Right cardiac atrium (tissue), 5 donors: ENCODE data around the gene CAMK2G. TPM values are rescaled to one million over a fixed set of nuclear protein-coding genes. Genes with fewer than 3 reads are reported as not detected.

Experiments used
- ATAC-seq, 2 donors: fragments of 200-7000 bp; cut with Tn5 transposase; one replicate each; pipeline versions ENCODE4 v1.8.0 to v1.9.1; 2020; ENCODE audit warnings: moderate library complexity in 2 of 2, mild to moderate bottlenecking in 1 of 2
- DNase-seq, 3 donors: peaks; one replicate each; pipeline ENCODE4 v3.0.0-alpha.2; 2020
- H3K27ac ChIP-seq: one replicate; pipeline ENCODE4 v1.5.1; 2013; ENCODE audit warnings: mild to moderate bottlenecking, low read length, control low read depth, moderate library complexity
- H3K27me3 ChIP-seq: one replicate; pipeline ENCODE4 v1.6.1; 2013; ENCODE audit not compliant: control insufficient read depth, insufficient read depth
- H3K4me1 ChIP-seq: one replicate; pipeline ENCODE4 v1.6.1; 2013; ENCODE audit warnings: low read length; ENCODE audit not compliant: control insufficient read depth, insufficient read depth
- H3K4me3 ChIP-seq: one replicate; pipeline ENCODE4 v1.5.1; 2013; ENCODE audit warnings: low read length, control low read depth
- H3K9me3 ChIP-seq: one replicate; pipeline ENCODE4 v1.6.1; 2013; ENCODE audit warnings: low read length; ENCODE audit not compliant: control insufficient read depth
- WGBS: extraction: QIAGEN DNeasy Blood & Tissue Kit; methylation state at CpG from one replicate; pipeline ENCODE4 v1.1.7; 2013; 5-methylcytosine and 5-hydroxymethylcytosine counted together
- intact Hi-C, 4 donors: fragments of 100-400 bp; cut with DNase I; formaldehyde crosslinking; loops; one replicate each; pipeline versions ENCODE4 v1.11.0 to v1.14.0; 2022 to 2023
- polyA plus RNA-seq: library from polyadenylated mRNA; stranded (reverse); fragments of 200-250 nt; gene quantifications from one replicate; pipeline ENCODE4 v1.2.3, GENCODE V29; 2013
- total RNA-seq, 4 donors: library from RNA; stranded (reverse); fragmentation: NEBNext Ultra II Directional; extraction: Animal tissue kit (Norgen Biotek cat#: 25700); gene quantifications; one replicate each; pipeline ENCODE4 v1.2.1, GENCODE V29; 2021
- donor health status: healthy with polysubstance abuse.
- donor health status: DM: no; HTN: yes; CAD: no.
- donor health status: DM: no; HTN: no; CAD: no.
- donor health status: DM: no; HTN: yes; CAD: no; lungs with severe emphysema.
- donor health status: DM: yes; HTN: yes; CAD: no.

The CAMK2G gene
- total and polyA plus RNA-seq, 5 donors: 7.3 to 18.2 (median 13.2) TPM

- intact Hi-C loops: no loop called here
- Histone ChIP-seq H3K9me3 (no peaks in the 10 kb centered on the region), H3K27me3 (no peaks in the 10 kb centered on the region), H3K4me1 (peaks cover 4% of the 10 kb centered on the region), H3K27ac (no peak overlapping the region), H3K4me3 (no peak overlapping the region)
- WGBS: 91% methylated on average over 16 of the region's 16 CpGs
- no peak for DNase-seq
- no peak for ATAC-seq
These were observed 66.1 kb downstream of the CAMK2G start for GRCh38 chr10:73808021-73808815.

- DNase-seq (no peak), ATAC-seq (no peak)
- intact Hi-C loops: no loop called here
- no peak overlapping the region for H3K27ac ChIP-seq
- H3K4me3 ChIP-seq: no peak overlapping the region
- H3K4me1 ChIP-seq: peaks cover 4% of the 10 kb centered on the region
- H3K9me3 ChIP-seq: no peaks in the 10 kb centered on the region
- H3K27me3 ChIP-seq: no peaks in the 10 kb centered on the region
- WGBS: 97% methylated on average over 14 of the region's 14 CpGs
These were observed 66.9 kb downstream of the CAMK2G start for GRCh38 chr10:73807471-73807870.

GRCh38 chr10:73806176-73806950 is 68.0 kb downstream of the CAMK2G start:
- WGBS: 91% methylated on average over 14 of the region's 14 CpGs

GRCh38 chr10:73803680-73804286 is 70.6 kb downstream of the CAMK2G start:
- Histone ChIP-seq H3K4me1 (peaks cover 4% of the 10 kb centered on the region), H3K27ac (no peak overlapping the region), H3K4me3 (no peak overlapping the region), H3K9me3 (no peaks in the 10 kb centered on the region), H3K27me3 (no peaks in the 10 kb centered on the region)
- intact Hi-C loops: no loop called here
- peak in 1 of 3 donors; percentile 28 for DNase-seq
- ATAC-seq: no peak

More at GRCh38 chr10:73806176-73806950, 68.0 kb downstream of the CAMK2G start:
- DNase-seq: no peak
- Histone ChIP-seq H3K27me3 (no peaks in the 10 kb centered on the region), H3K4me1 (peaks cover 4% of the 10 kb centered on the region), H3K9me3 (no peaks in the 10 kb centered on the region), H3K27ac (no peak overlapping the region), H3K4me3 (no peak overlapping the region)
- intact Hi-C loops: no loop called here
- no peak for ATAC-seq

GRCh38 chr10:73802276-73802991 is 71.9 kb downstream of the CAMK2G start:
- ATAC-seq (no peak), DNase-seq (no peak)
- intact Hi-C loops: no loop called here
- 78% methylated on average over 11 of the region's 11 CpGs for WGBS
- H3K4me1 ChIP-seq: peaks cover 4% of the 10 kb centered on the region
- H3K27me3 ChIP-seq: no peaks in the 10 kb centered on the region
- H3K4me3 ChIP-seq: no peak overlapping the region
- H3K27ac ChIP-seq: no peak overlapping the region
- H3K9me3 ChIP-seq: no peaks in the 10 kb centered on the region

- Histone ChIP-seq H3K4me1 (no peaks in the 10 kb centered on the region), H3K4me3 (no peak overlapping the region), H3K27me3 (no peaks in the 10 kb centered on the region), H3K27ac (no peak overlapping the region), H3K9me3 (no peaks in the 10 kb centered on the region)
- DNase-seq (no peak), ATAC-seq (no peak)
- intact Hi-C loops: no loop called here
- 92% methylated on average over 13 of the region's 13 CpGs for WGBS
These were observed 73.1 kb downstream of the CAMK2G start for GRCh38 chr10:73801253-73801590.

- no peak for DNase-seq
- no peaks in the 10 kb centered on the region for H3K9me3 ChIP-seq
- 78% methylated on average over 20 of the region's 20 CpGs for WGBS
- H3K4me1 ChIP-seq: no peaks in the 10 kb centered on the region
- no peak overlapping the region for H3K4me3 ChIP-seq
- intact Hi-C loops: no loop called here
- no peak overlapping the region for H3K27ac ChIP-seq
- peak; percentile 4 to 5 for ATAC-seq
- H3K27me3 ChIP-seq: no peaks in the 10 kb centered on the region
These were observed 73.6 kb downstream of the CAMK2G start for GRCh38 chr10:73800560-73801252.

- DNase-seq (no peak), ATAC-seq (peak; percentile 8)
- Histone ChIP-seq H3K9me3 (no peaks in the 10 kb centered on the region), H3K4me1 (no peaks in the 10 kb centered on the region), H3K27ac (no peak overlapping the region), H3K4me3 (no peak overlapping the region), H3K27me3 (no peaks in the 10 kb centered on the region)
- 69% methylated on average over 9 of the region's 9 CpGs for WGBS
- intact Hi-C loops: no loop called here
These were observed 74.3 kb downstream of the CAMK2G start for GRCh38 chr10:73799899-73800559.

- Histone ChIP-seq H3K4me1 (no peaks in the 10 kb centered on the region), H3K27me3 (no peaks in the 10 kb centered on the region), H3K4me3 (no peak overlapping the region), H3K9me3 (no peaks in the 10 kb centered on the region), H3K27ac (no peak overlapping the region)
- ATAC-seq (peak; percentile 15), DNase-seq (no peak)
- intact Hi-C loops: no loop called here
- WGBS: 81% methylated on average over 10 of the region's 10 CpGs
These were observed 75.3 kb downstream of the CAMK2G start for GRCh38 chr10:73798927-73799560.

- H3K9me3 ChIP-seq: no peaks in the 10 kb centered on the region
- intact Hi-C loops: no loop called here
- H3K4me3 ChIP-seq: no peak overlapping the region
- no peaks in the 10 kb centered on the region for H3K4me1 ChIP-seq
- DNase-seq: no peak
- no peaks in the 10 kb centered on the region for H3K27me3 ChIP-seq
- no peak for ATAC-seq
- H3K27ac ChIP-seq: no peak overlapping the region
- 91% methylated on average over 6 of the region's 6 CpGs for WGBS
These were observed 76.3 kb downstream of the CAMK2G start for GRCh38 chr10:73798087-73798486.
